Activated CD4-positive, alpha-beta memory T cell treated with anti-CD3 and anti-CD28 coated beads for 36 hours (primary cell): ENCODE data around the gene ENOX2. TPM values are rescaled to one million over a fixed set of nuclear protein-coding genes. Genes with fewer than 3 reads are reported as not detected.

Source experiments
- CTCF ChIA-PET: fragments of 350-600 bp; sonication (Branson Sonifier 250); formaldehyde crosslinking; loops from one replicate; lab custom pipeline; 2021; ENCODE audit warnings: antibody characterized with exemption, inconsistent platforms; lab: Charles Lee
- POLR2A ChIA-PET: fragments of 350-600 bp; sonication (Branson Sonifier 250); formaldehyde crosslinking; loops from one replicate; lab custom pipeline; 2021; ENCODE audit warnings: antibody characterized with exemption; lab: Charles Lee
- DNase-seq: peaks from one replicate; pipeline ENCODE4 v3.0.0-alpha.2; 2020
- H3K27ac Mint-ChIP-seq: one replicate; pipeline ENCODE4 v1.8.0; 2021; ENCODE audit warnings: mixed read lengths
- H3K27me3 Mint-ChIP-seq: one replicate; pipeline ENCODE4 v1.8.0; 2021; ENCODE audit warnings: mixed read lengths
- H3K36me3 Mint-ChIP-seq: one replicate; pipeline ENCODE4 v1.8.0; 2021; ENCODE audit warnings: mixed read lengths
- H3K4me1 Mint-ChIP-seq: one replicate; pipeline ENCODE4 v1.8.0; 2021; ENCODE audit warnings: low read depth, mixed read lengths
- H3K4me3 Mint-ChIP-seq: one replicate; pipeline ENCODE4 v1.8.0; 2021; ENCODE audit warnings: mild to moderate bottlenecking, mixed read lengths
- H3K9me3 Mint-ChIP-seq: one replicate; pipeline ENCODE4 v1.8.0; 2021; ENCODE audit warnings: mixed read lengths
- intact Hi-C: fragments of 100-400 bp; cut with micrococcal nuclease; formaldehyde crosslinking; loops from one replicate; pipeline ENCODE4 v1.15.1; 2023
- total RNA-seq, 2 experiments: library from RNA; stranded (reverse); gene quantifications; one replicate each; pipeline ENCODE4 v1.2.3, GENCODE V29; 2021

Gene ENOX2
- total RNA-seq, 2 experiments from 2014 or later, result 12.3 to 13.3 TPM

DNA sequence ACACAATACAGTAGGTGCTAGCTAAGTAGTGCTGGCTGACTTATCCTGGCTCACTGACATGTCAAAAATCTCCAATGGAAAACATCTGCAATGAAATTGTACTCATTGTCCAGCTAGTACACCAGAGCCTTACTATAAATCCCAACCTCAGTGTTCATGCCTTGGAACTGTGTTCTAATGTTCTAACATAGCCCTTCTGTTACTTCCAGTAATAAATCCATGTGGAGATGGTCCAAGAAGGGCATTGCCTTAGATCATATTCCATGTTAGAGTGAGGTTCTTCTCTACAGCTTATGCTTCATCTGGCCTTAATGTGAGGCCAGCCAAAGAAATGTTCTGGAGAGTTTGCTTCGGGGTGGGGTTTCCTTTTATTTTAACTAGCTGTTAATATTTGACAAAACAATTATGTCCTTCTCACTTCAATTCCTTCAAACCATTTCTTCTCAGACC is 25.1 kb downstream of the ENOX2 start:
- POLR2A ChIA-PET, result no interaction called here
- H3K27me3 Mint-ChIP-seq, result no peaks in the 10 kb centered on the region
- H3K4me1 Mint-ChIP-seq, result peaks cover 11% of the 10 kb centered on the region
- CTCF ChIA-PET, result no interaction called here
- H3K27ac Mint-ChIP-seq, result no peak overlapping the region
- DNase-seq, result no peak
- peaks cover 7% of the 10 kb centered on the region for H3K9me3 Mint-ChIP-seq
- intact Hi-C loops, result no loop called here
- no peak overlapping the region for H3K4me3 Mint-ChIP-seq
- peaks cover 7% of the 10 kb centered on the region for H3K36me3 Mint-ChIP-seq

DNA sequence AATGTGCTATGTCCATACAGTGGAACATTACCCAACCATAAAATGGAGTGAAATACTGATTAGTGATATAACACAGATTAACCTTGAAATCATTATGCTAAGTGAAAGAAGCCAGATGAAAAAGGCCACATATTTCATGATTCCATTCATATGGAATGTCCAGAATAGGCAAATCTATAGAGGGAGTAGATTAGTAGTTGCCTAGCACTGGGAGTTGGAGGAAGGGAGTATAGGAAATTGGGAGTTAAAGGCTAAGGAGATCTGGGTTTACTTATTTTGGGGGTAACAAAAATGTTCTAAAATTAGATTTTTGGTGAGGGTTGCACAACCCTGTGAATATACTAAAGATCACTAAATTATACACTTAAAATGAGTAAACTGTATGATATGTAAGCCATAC is 26.8 kb downstream of the ENOX2 start:
- ChIA-PET POLR2A (no interaction called here), CTCF (no interaction called here)
- H3K4me3 Mint-ChIP-seq, result no peak overlapping the region
- intact Hi-C loops, result no loop called here
- peaks cover 7% of the 10 kb centered on the region for H3K9me3 Mint-ChIP-seq
- no peak for DNase-seq
- H3K36me3 Mint-ChIP-seq, result peaks cover 7% of the 10 kb centered on the region
- H3K27ac Mint-ChIP-seq, result no peak overlapping the region
- no peaks in the 10 kb centered on the region for H3K27me3 Mint-ChIP-seq
- peaks cover 11% of the 10 kb centered on the region for H3K4me1 Mint-ChIP-seq

DNA sequence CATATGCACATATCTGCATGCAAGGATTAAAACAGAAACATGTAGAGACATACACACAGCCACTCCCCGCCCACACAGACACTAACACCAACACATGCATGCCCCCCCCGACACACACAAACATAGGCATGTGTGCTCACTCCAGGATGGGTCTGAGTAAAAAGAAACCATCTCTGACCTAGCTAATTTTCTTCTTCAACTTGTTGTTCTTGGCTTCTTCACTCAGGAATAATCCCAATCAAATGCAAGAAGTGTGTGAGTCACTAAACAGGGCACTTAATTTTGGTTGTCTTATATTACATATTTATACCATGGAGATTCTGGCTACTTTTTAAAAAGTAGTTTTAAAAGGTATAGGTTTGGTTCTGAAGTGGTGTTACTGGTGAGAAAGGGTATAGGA is 28.3 kb downstream of the ENOX2 start:
- H3K9me3 Mint-ChIP-seq, result peaks cover 7% of the 10 kb centered on the region
- no peaks in the 10 kb centered on the region for H3K27me3 Mint-ChIP-seq
- H3K27ac Mint-ChIP-seq, result no peak overlapping the region
- DNase-seq, result no peak
- H3K4me1 Mint-ChIP-seq, result peaks cover 11% of the 10 kb centered on the region
- H3K4me3 Mint-ChIP-seq, result no peak overlapping the region
- ChIA-PET CTCF (interaction anchor here (1.0 kb wide), 1 partner anchor 42 kb away, joined by 3 read pairs; no protein-coding TSS in a partner anchor), POLR2A (no interaction called here)
- peaks cover 7% of the 10 kb centered on the region for H3K36me3 Mint-ChIP-seq
- intact Hi-C loops, result no loop called here

DNA sequence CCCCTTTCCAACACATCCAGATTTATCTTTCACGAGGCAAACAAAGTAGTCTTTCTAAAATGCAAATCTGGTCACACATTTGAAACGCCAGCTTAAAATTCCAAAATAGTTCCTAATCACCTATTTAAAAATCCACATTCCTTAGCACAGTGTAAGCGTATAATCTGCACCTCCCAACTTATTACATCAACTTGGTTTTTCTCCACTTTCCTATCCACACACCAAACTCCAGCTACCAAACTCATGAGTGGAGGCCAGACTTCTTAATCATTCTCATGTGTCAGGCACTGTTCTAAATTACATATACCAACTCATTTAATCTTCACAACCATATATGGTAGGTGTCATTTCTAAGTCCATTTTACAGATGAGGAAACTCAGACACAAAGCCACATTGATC is 33.8 kb downstream of the ENOX2 start:
- no peak for DNase-seq
- no peak overlapping the region for H3K4me3 Mint-ChIP-seq
- no peak overlapping the region for H3K27ac Mint-ChIP-seq
- intact Hi-C loops, result no loop called here
- ChIA-PET POLR2A (no interaction called here), CTCF (no interaction called here)
- peaks cover 2% of the 10 kb centered on the region for H3K36me3 Mint-ChIP-seq
- peaks cover 2% of the 10 kb centered on the region for H3K4me1 Mint-ChIP-seq
- H3K27me3 Mint-ChIP-seq, result no peaks in the 10 kb centered on the region
- H3K9me3 Mint-ChIP-seq, result no peaks in the 10 kb centered on the region

DNA sequence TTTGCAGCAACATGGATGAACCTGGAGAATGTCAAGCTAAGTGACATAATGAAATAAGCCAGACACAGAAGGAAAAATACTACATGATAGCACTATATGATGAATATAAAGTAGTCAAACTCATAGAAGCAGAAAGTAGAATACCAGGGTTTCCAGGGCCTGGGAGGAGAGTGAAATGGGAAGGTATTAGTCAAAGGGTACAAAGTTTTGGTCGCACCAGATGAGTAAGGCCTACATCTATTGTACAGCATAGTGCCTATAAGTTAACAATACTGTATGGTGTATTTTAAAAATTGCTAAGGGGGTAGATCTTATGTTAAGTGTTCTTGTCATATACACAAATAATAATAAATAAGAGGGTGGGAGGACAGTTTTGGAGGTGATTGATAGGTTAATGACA is 41.5 kb downstream of the ENOX2 start:
- H3K4me3 Mint-ChIP-seq, result no peak overlapping the region
- H3K27ac Mint-ChIP-seq, result no peak overlapping the region
- intact Hi-C loops, result no loop called here
- ChIA-PET CTCF (no interaction called here), POLR2A (no interaction called here)
- H3K9me3 Mint-ChIP-seq, result no peaks in the 10 kb centered on the region
- no peaks in the 10 kb centered on the region for H3K36me3 Mint-ChIP-seq
- no peaks in the 10 kb centered on the region for H3K27me3 Mint-ChIP-seq
- DNase-seq, result no peak
- peaks cover 8% of the 10 kb centered on the region for H3K4me1 Mint-ChIP-seq

DNA sequence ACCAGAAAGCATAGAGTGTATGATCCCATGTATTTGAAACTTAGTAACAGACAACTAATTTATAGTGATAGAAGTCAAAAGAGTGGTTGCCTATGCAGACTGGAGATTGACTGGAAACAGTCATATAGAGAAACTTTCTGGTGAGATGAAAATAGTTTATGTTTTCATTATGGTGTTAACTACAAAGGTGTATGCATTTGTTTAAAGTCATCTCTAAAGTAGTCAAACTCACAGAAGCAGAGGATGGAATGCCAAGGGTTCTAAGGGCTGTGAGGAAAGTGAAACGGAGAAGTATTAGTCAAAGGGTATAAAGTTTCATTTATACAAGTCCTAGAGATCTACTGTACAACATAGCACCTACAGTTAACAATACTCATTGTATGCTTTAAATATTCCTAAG is 45.8 kb downstream of the ENOX2 start:
- H3K4me3 Mint-ChIP-seq, result no peak overlapping the region
- ChIA-PET CTCF (no interaction called here), POLR2A (no interaction called here)
- no peak overlapping the region for H3K27ac Mint-ChIP-seq
- peaks cover 8% of the 10 kb centered on the region for H3K4me1 Mint-ChIP-seq
- intact Hi-C loops, result loop anchor here (1.0 to 5.0 kb wide), 2 partner anchors 46 to 85 kb away; partner anchors contain the start of gene ENOX2
- H3K9me3 Mint-ChIP-seq, result no peaks in the 10 kb centered on the region
- no peak for DNase-seq
- no peaks in the 10 kb centered on the region for H3K27me3 Mint-ChIP-seq
- peaks cover 4% of the 10 kb centered on the region for H3K36me3 Mint-ChIP-seq

GRCh38 chrX:130851569-130851968 is 51.4 kb downstream of the ENOX2 start:
- Mint-ChIP-seq H3K9me3 (no peaks in the 10 kb centered on the region), H3K4me3 (no peak overlapping the region), H3K27me3 (no peaks in the 10 kb centered on the region), H3K27ac (no peak overlapping the region), H3K36me3 (peaks cover 4% of the 10 kb centered on the region), H3K4me1 (peaks cover 12% of the 10 kb centered on the region)
- ChIA-PET POLR2A (no interaction called here), CTCF (no interaction called here)
- no peak for DNase-seq
- intact Hi-C loops, result no loop called here

DNA sequence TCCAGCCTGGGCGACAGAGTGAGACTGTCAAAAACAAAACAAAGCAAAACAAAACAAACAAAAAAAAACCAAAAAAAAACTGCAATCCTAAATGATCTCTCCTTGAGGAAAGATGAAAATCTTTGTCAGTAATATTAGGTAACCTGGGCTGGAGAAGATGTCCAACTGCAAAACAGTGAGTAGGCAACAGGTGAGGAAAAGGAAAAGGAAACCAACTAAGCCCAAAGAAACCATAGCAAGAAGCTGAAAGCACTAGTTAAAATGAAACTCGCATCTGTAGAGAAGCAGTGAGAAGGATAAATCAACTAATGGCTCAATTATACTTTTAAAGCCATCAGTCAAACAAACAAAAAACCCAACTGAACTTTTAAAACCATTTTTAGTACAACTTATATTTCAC is 54.2 kb downstream of the ENOX2 start:
- H3K36me3 Mint-ChIP-seq, result no peaks in the 10 kb centered on the region
- no peaks in the 10 kb centered on the region for H3K27me3 Mint-ChIP-seq
- H3K9me3 Mint-ChIP-seq, result no peaks in the 10 kb centered on the region
- POLR2A ChIA-PET, result no interaction called here
- peaks cover 12% of the 10 kb centered on the region for H3K4me1 Mint-ChIP-seq
- DNase-seq, result no peak
- CTCF ChIA-PET, result no interaction called here
- no peak overlapping the region for H3K4me3 Mint-ChIP-seq
- intact Hi-C loops, result no loop called here
- H3K27ac Mint-ChIP-seq, result no peak overlapping the region

- no peak for DNase-seq
- no peaks in the 10 kb centered on the region for H3K36me3 Mint-ChIP-seq
- H3K9me3 Mint-ChIP-seq, result no peaks in the 10 kb centered on the region
- H3K27ac Mint-ChIP-seq, result no peak overlapping the region
- peaks cover 12% of the 10 kb centered on the region for H3K4me1 Mint-ChIP-seq
- no peaks in the 10 kb centered on the region for H3K27me3 Mint-ChIP-seq
- CTCF ChIA-PET, result no interaction called here
- intact Hi-C loops, result no loop called here
- POLR2A ChIA-PET, result no interaction called here
- H3K4me3 Mint-ChIP-seq, result no peak overlapping the region
These were observed 56.3 kb downstream of the ENOX2 start for GRCh38 chrX:130846746-130847145.

DNA sequence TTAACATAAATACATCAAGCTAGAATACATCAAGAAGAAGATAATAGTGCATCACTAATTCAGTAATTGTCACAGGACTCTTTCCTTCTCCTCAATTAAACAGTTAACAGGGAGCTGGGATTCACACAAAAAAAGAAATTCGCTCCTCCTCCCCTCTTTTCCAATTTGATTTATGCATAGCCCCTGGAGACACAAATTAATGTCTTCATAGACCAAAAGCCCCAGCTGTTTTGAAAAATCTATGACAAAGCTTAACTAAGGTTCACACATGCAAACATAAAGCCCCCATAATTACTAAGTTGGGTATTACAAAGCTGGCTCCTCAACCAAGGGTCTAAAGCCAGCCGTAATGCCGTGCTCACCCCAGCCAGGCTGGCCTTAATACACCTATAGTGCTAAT is 61.2 kb downstream of the ENOX2 start:
- DNase-seq, result no peak
- no peak overlapping the region for H3K27ac Mint-ChIP-seq
- no peaks in the 10 kb centered on the region for H3K36me3 Mint-ChIP-seq
- no peak overlapping the region for H3K4me3 Mint-ChIP-seq
- no peaks in the 10 kb centered on the region for H3K27me3 Mint-ChIP-seq
- intact Hi-C loops, result no loop called here
- ChIA-PET CTCF (no interaction called here), POLR2A (no interaction called here)
- H3K9me3 Mint-ChIP-seq, result no peaks in the 10 kb centered on the region
- H3K4me1 Mint-ChIP-seq, result no peaks in the 10 kb centered on the region

DNA sequence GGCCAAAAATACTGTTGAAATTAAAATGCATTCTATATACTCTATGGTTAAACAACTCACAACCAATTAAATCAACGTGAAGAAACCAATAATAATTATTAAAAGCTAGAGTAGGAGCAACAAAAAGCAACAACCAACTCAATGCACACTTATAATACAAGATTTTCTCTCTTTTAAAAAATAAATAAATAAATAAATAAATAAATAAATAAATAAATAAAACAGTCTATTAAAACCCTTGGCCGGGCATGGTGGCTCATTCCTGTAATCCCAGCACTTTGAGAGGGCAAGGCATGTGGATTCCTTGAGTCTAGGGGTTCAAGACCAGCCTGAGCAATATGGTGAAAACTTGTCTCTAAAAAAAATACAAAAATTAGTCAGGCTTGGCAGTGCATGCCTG is 62.7 kb downstream of the ENOX2 start:
- intact Hi-C loops, result no loop called here
- H3K9me3 Mint-ChIP-seq, result no peaks in the 10 kb centered on the region
- ChIA-PET CTCF (no interaction called here), POLR2A (no interaction called here)
- H3K27ac Mint-ChIP-seq, result no peak overlapping the region
- no peak overlapping the region for H3K4me3 Mint-ChIP-seq
- H3K27me3 Mint-ChIP-seq, result no peaks in the 10 kb centered on the region
- H3K4me1 Mint-ChIP-seq, result no peaks in the 10 kb centered on the region
- no peaks in the 10 kb centered on the region for H3K36me3 Mint-ChIP-seq
- no peak for DNase-seq

GRCh38 chrX:130836447-130836846 is 66.6 kb downstream of the ENOX2 start:
- peaks cover 5% of the 10 kb centered on the region for H3K4me1 Mint-ChIP-seq
- POLR2A ChIA-PET, result no interaction called here
- CTCF ChIA-PET, result interaction anchor here (0.8 kb wide), 1 partner anchor 81 kb away, joined by 3 read pairs; no protein-coding TSS in a partner anchor
- no peaks in the 10 kb centered on the region for H3K36me3 Mint-ChIP-seq
- no peak for DNase-seq
- intact Hi-C loops, result no loop called here
- no peaks in the 10 kb centered on the region for H3K9me3 Mint-ChIP-seq
- H3K27me3 Mint-ChIP-seq, result no peaks in the 10 kb centered on the region
- H3K27ac Mint-ChIP-seq, result no peak overlapping the region
- H3K4me3 Mint-ChIP-seq, result no peak overlapping the region

DNA sequence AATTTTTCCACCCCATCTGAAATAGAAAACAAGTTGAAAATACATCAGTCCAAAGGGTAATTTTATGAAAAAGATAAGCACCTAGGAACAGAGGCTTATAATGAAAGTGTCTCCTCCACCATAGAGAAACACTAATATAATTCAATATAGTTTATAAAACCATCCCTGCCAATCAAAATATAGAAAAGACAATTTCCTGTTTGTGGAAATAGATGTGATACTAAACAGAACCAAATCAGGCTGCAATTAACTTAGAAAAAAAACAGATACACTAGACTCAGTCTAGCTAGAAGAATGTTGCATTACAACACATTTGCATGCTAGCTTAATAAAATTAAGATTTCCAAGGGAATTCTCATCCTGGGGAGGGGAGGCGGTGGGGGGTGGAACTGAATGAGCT is 68.2 kb downstream of the ENOX2 start:
- peaks cover 5% of the 10 kb centered on the region for H3K4me1 Mint-ChIP-seq
- H3K36me3 Mint-ChIP-seq, result no peaks in the 10 kb centered on the region
- ChIA-PET CTCF (no interaction called here), POLR2A (no interaction called here)
- DNase-seq, result no peak
- no peaks in the 10 kb centered on the region for H3K27me3 Mint-ChIP-seq
- H3K4me3 Mint-ChIP-seq, result no peak overlapping the region
- no peaks in the 10 kb centered on the region for H3K9me3 Mint-ChIP-seq
- intact Hi-C loops, result no loop called here
- H3K27ac Mint-ChIP-seq, result no peak overlapping the region
